ENCODE results near the gene EPHB6.
A peak's percentile ranks its signal among the peaks of the same experiment; 100 is the strongest.

EPHB6 gene

GRCh38 chr7:142881586-142882337 is 26.9 kb downstream of the EPHB6 start:
- DNase-seq = no peak

GRCh38 chr7:142882338-142882678 is 27.4 kb downstream of the EPHB6 start:
- DNase-seq = no peak

GRCh38 chr7:142883145-142883544 is 28.3 kb downstream of the EPHB6 start:
- DNase-seq = no peak

- DNase-seq = no peak
These were observed 28.9 kb downstream of the EPHB6 start for GRCh38 chr7:142883571-142884285.

- no peak for DNase-seq
These were observed 29.4 kb downstream of the EPHB6 start for GRCh38 chr7:142884286-142884640.

- DNase-seq = no peak
These were observed 30.7 kb downstream of the EPHB6 start, which contains the start of gene TRPV6 for GRCh38 chr7:142885311-142886230. Gene TRPV6, minus strand, starts transcription at chr7:142885745.

- DNase-seq = no peak
These were observed 32.0 kb downstream of the EPHB6 start for GRCh38 chr7:142886866-142887265.

- no peak for DNase-seq
These were observed 32.6 kb downstream of the EPHB6 start for GRCh38 chr7:142887282-142888015.

- peak; percentile 11 for DNase-seq
These were observed 34.9 kb downstream of the EPHB6 start for GRCh38 chr7:142889816-142890215.

- no peak for DNase-seq
These were observed 36.1 kb downstream of the EPHB6 start for GRCh38 chr7:142890874-142891485.

GRCh38 chr7:142891490-142892082 is 36.7 kb downstream of the EPHB6 start:
- no peak for DNase-seq

- no peak for DNase-seq
These were observed 38.1 kb downstream of the EPHB6 start for GRCh38 chr7:142892951-142893350.

GRCh38 chr7:142894112-142894984 is 39.5 kb downstream of the EPHB6 start:
- no peak for DNase-seq

- no peak for DNase-seq
These were observed 40.2 kb downstream of the EPHB6 start for GRCh38 chr7:142894985-142895593.

- no peak for DNase-seq
These were observed 41.3 kb downstream of the EPHB6 start for GRCh38 chr7:142896151-142896550.

GRCh38 chr7:142896741-142897379 is 42.0 kb downstream of the EPHB6 start:
- DNase-seq = no peak

- DNase-seq = no peak
These were observed 42.8 kb downstream of the EPHB6 start for GRCh38 chr7:142897691-142898090.

GRCh38 chr7:142898377-142899170 is 43.7 kb downstream of the EPHB6 start:
- DNase-seq = no peak

GRCh38 chr7:142899661-142900060 is 44.8 kb downstream of the EPHB6 start:
- no peak for DNase-seq

Data from hematopoietic multipotent progenitor cell treated with erythropoietin and hydrocortisone succinate and interleukin-3 and kit ligand, for 4 days (in vitro differentiated cells).